Lower lobe of right lung (tissue), 2 donors: ENCODE measurements around the gene ABCB6. TPM values are rescaled to one million over a fixed set of nuclear protein-coding genes. Genes with fewer than 3 reads are reported as not detected.

Source experiments
- ATAC-seq, 2 donors: fragments of 200-7000 bp; cut with Tn5 transposase; one replicate each; pipeline ENCODE4 v1.9.1; 2020 to 2022; ENCODE audit warnings: mild to moderate bottlenecking in 2 of 2, moderate library complexity in 2 of 2
- DNase-seq: peaks from one replicate; pipeline ENCODE4 v3.0.0-alpha.2; 2020
- H3K27ac ChIP-seq: fragments of 200-600 bp; one replicate; pipeline ENCODE4 v1.8.0; 2022
- H3K27me3 ChIP-seq: fragments of 200-600 bp; one replicate; pipeline ENCODE4 v1.8.0; 2022; ENCODE audit warnings: low read depth
- H3K36me3 ChIP-seq: fragments of 200-600 bp; one replicate; pipeline ENCODE4 v1.8.0; 2022; ENCODE audit warnings: mild to moderate bottlenecking
- H3K4me1 ChIP-seq: fragments of 200-600 bp; one replicate; pipeline ENCODE4 v1.8.0; 2022
- H3K4me3 ChIP-seq: fragments of 200-600 bp; one replicate; pipeline ENCODE4 v1.8.0; 2022; ENCODE audit warnings: mild to moderate bottlenecking
- H3K9me3 ChIP-seq: fragments of 200-600 bp; one replicate; pipeline ENCODE4 v1.8.0; 2022
- CTCF ChIP-seq: fragments of 200-600 bp; IDR thresholded peaks from one replicate; pipeline ENCODE4 v1.8.0; 2022; ENCODE audit warnings: antibody characterized with exemption, mild to moderate bottlenecking
- intact Hi-C: fragments of 100-400 bp; cut with DNase I; formaldehyde crosslinking; loops from one replicate; pipeline ENCODE4 v1.11.0; 2022
- total RNA-seq: library from RNA; stranded (reverse); fragmentation: NEBNext Ultra II Directional; extraction: Animal tissue kit (Norgen Biotek cat#: 25700); gene quantifications from one replicate; pipeline ENCODE4 v1.2.1, GENCODE V29; 2021
- donor health status: DM: no; HTN: yes; CAD: no; lungs with severe emphysema.

Gene ABCB6
- total RNA-seq, 1 donor from 2014 or later = 15.4 TPM

- peaks cover 28% of the 10 kb centered on the region for H3K4me1 ChIP-seq
- no peak for TF ChIP-seq CTCF
- H3K4me3 ChIP-seq = no peak overlapping the region
- H3K27ac ChIP-seq = no peak overlapping the region
- H3K9me3 ChIP-seq = no peaks in the 10 kb centered on the region
- H3K36me3 ChIP-seq = peaks cover 68% of the 10 kb centered on the region
- no peaks in the 10 kb centered on the region for H3K27me3 ChIP-seq
- intact Hi-C loops = no loop called here
- DNase-seq = no peak
- no peak for ATAC-seq
Observed at GRCh38 chr2:219225350-219225749, 6.6 kb upstream of the ABCB6 start.

GRCh38 chr2:219223831-219224610 lies 5.3 kb upstream of the ABCB6 start:
- no peak for ATAC-seq
- no peak for TF ChIP-seq CTCF

GRCh38 chr2:219221957-219222518 lies 3.3 kb upstream of the ABCB6 start:
- Histone ChIP-seq H3K9me3 (no peaks in the 10 kb centered on the region), H3K27me3 (no peaks in the 10 kb centered on the region), H3K4me1 (peaks cover 35% of the 10 kb centered on the region), H3K4me3 (no peak overlapping the region), H3K27ac (no peak overlapping the region), H3K36me3 (peaks cover 76% of the 10 kb centered on the region)
- intact Hi-C loops = no loop called here
- ATAC-seq (no peak), DNase-seq (no peak)
- TF ChIP-seq CTCF = no peak

More at GRCh38 chr2:219223831-219224610, 5.3 kb upstream of the ABCB6 start:
- Histone ChIP-seq H3K27ac (no peak overlapping the region), H3K36me3 (peaks cover 78% of the 10 kb centered on the region), H3K27me3 (no peaks in the 10 kb centered on the region), H3K4me3 (no peak overlapping the region), H3K9me3 (no peaks in the 10 kb centered on the region), H3K4me1 (peaks cover 34% of the 10 kb centered on the region)
- intact Hi-C loops = no loop called here
- no peak for DNase-seq

GRCh38 chr2:219220652-219221402 lies 2.1 kb upstream of the ABCB6 start:
- Histone ChIP-seq H3K4me3 (no peak overlapping the region), H3K27me3 (no peaks in the 10 kb centered on the region), H3K27ac (no peak overlapping the region), H3K36me3 (peaks cover 65% of the 10 kb centered on the region), H3K4me1 (peaks cover 40% of the 10 kb centered on the region), H3K9me3 (no peaks in the 10 kb centered on the region)
- ATAC-seq = no peak
- no peak for DNase-seq
- no peak for TF ChIP-seq CTCF
- intact Hi-C loops = no loop called here

GRCh38 chr2:219219784-219220532 lies 1.2 kb upstream of the ABCB6 start:
- TF ChIP-seq CTCF = no peak
- H3K4me3 ChIP-seq = no peak overlapping the region
- no peak overlapping the region for H3K27ac ChIP-seq
- intact Hi-C loops = no loop called here
- DNase-seq (no peak), ATAC-seq (no peak)
- H3K9me3 ChIP-seq = no peaks in the 10 kb centered on the region
- peaks cover 33% of the 10 kb centered on the region for H3K4me1 ChIP-seq
- H3K27me3 ChIP-seq = no peaks in the 10 kb centered on the region
- H3K36me3 ChIP-seq = peaks cover 65% of the 10 kb centered on the region
